ENCODE measurements around the gene AXL.

The AXL gene

DNA sequence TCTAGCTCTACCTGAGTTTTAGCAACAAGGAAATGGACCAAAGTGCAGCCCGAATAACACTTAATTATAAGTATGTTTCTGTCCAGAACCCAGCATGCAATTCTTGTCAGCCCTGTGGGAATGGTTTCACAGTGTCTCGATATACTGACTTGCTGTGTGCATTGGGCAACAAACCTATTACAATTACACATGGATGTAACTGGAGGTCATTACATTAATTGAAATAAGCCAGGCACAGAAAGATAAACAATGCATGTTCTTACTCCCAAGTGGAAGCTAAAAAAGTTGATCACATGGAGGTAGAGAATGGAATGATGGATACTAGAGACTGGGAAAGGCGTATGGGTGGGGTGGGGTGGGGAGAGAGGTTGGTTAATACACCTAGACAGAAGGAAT lies 31.1 kb upstream of the AXL start:
- no peak overlapping the region for H3K27ac ChIP-seq
- TF ChIP-seq, protein P1, sequence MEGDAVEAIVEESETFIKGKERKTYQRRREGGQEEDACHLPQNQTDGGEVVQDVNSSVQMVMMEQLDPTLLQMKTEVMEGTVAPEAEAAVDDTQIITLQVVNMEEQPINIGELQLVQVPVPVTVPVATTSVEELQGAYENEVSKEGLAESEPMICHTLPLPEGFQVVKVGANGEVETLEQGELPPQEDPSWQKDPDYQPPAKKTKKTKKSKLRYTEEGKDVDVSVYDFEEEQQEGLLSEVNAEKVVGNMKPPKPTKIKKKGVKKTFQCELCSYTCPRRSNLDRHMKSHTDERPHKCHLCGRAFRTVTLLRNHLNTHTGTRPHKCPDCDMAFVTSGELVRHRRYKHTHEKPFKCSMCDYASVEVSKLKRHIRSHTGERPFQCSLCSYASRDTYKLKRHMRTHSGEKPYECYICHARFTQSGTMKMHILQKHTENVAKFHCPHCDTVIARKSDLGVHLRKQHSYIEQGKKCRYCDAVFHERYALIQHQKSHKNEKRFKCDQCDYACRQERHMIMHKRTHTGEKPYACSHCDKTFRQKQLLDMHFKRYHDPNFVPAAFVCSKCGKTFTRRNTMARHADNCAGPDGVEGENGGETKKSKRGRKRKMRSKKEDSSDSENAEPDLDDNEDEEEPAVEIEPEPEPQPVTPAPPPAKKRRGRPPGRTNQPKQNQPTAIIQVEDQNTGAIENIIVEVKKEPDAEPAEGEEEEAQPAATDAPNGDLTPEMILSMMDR (conservative IDR thresholded peaks at IDR 0.05) = no peak

DNA sequence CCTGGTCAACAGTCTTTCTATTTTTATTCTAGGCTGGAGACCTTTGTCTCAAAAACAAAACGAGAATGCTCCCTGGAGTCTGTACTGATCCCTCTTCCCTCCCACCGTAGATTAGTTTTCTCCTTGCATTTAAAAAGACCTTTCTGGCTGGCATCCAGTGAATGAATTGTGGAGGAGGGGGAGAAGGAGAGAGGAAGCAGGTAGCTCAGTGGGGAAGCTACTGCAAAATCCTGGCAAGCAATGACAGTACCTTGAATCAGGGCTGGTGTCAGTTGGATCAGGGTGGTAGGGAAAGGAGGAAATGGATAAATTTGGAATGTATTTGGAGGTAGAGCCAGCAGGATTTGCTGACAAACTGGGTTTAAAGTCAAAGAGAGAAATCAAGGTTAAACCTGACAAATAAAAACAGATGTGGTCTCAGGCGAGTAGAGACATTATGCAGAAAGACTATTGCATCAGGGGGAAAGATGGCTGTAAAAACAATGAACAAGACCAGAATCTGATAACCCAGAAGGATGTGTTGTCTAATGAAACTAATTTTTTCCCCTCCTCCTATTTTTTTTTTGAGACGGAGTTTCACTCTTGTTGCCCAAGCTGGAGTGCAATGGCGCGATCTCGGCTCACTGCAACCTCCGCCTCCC lies 29.5 kb upstream of the AXL start:
- TF ChIP-seq, protein P1 (conservative IDR thresholded peaks at IDR 0.05) = no peak
- H3K27ac ChIP-seq = no peak overlapping the region

DNA sequence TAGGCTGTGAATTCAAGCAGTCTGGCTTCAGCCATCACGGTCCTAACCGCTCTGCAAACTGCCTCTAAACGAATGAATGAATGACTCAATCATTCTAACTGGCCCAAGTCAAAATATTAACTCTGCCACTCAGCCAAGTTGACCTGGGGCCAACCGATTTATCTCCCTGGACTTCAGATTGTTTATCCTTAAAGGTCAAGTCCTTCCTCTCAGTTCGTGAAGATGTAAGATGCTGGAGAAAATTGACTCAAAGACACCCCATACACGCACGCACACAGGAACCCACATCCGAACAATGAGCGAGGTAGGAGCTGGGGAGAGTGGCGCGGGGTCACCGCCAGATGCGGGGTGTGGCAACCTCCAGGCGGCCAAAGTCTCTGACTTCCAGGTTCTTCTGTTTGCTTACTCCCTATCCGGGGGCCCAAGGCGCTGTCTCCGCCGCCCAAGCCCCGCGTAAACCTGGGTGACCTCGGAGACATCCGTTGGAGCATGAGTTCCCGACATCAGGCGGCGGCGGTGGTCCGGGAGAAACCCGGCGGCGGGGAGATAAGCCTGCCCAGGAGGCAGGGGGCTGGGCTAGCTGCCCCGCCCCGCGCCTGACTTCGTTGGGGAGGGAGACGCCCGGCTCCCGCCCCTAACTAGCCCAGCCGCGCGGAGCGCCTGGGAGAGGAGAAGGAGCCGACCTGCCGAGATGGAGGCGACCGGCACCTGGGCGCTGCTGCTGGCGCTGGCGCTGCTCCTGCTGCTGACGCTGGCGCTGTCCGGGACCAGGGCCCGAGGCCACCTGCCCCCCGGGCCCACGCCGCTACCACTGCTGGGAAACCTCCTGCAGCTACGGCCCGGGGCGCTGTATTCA lies 26.2 kb upstream of the AXL start, which contains the start of gene CYP2S1:
CYP2S1 (plus strand) TSS at position 646 of the 856 bp plus-strand sequence; CDS start at position 692, 46 bp downstream.
- TF ChIP-seq, protein P1 (conservative IDR thresholded peaks at IDR 0.05) = no peak
- no peak within 1 kb of the TSS for H3K27ac ChIP-seq

DNA sequence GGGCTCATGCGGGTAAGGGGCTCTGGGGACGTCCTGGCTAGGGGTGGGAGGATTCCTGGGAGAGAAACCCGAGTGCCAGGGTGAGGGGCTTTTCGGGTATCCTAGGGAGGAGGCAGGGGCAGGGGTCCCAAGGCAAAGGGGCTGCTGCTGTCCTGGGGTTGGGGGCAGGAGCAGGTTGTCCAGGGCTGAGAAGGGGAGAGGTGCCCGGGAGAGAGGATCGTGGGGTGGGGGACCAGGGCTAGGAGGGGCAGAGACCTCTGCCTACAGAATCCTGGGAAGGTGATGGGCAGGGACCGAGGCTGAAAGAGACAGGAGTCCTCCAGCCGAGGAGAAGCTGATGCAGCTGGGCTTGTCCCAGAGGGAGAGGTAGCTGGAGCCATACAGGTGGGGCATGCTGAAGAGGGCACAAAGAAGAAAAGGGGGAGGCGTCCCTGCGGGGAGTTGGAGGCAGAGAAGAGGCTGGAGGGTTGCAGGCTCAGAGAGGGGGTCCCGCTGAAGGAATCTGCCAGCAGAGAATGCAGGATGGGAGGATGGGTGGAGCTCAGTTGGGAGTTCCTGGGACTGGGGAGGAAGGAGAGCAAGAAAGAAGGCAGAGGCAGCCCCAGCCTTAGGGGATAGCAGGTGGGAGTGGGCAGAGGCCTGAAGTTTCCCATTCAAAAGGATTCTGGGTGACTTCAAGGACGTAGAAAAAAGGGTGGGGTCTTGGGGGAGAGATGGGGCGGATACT lies 25.4 kb upstream of the AXL start:
- H3K27ac ChIP-seq = no peak overlapping the region

DNA sequence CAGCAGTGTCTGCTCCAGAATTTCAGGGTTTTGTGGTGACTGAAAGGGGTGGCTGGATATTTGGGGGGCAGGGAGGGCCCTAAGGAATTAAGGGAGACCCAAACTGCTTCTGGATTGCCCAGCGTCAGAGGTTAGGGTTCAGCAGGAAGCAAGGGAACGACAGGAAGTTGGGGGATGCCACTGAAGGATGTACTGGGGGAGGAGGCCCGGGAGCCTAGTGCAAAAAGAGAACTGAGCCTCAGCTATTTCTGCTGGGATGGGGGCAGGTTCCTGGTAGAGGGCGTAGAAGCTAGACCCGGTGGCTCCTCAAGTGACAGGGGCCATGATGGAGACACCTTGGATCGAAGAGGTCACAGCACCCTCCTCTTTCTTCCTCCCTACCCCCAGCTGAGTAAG lies 24.9 kb upstream of the AXL start:
- no peak overlapping the region for H3K27ac ChIP-seq
- TF ChIP-seq, protein P1 (conservative IDR thresholded peaks at IDR 0.05) = no peak

More for the DNA sequence above, 25.4 kb upstream of the AXL start:
- TF ChIP-seq, protein P1 (conservative IDR thresholded peaks at IDR 0.05) = no peak

DNA sequence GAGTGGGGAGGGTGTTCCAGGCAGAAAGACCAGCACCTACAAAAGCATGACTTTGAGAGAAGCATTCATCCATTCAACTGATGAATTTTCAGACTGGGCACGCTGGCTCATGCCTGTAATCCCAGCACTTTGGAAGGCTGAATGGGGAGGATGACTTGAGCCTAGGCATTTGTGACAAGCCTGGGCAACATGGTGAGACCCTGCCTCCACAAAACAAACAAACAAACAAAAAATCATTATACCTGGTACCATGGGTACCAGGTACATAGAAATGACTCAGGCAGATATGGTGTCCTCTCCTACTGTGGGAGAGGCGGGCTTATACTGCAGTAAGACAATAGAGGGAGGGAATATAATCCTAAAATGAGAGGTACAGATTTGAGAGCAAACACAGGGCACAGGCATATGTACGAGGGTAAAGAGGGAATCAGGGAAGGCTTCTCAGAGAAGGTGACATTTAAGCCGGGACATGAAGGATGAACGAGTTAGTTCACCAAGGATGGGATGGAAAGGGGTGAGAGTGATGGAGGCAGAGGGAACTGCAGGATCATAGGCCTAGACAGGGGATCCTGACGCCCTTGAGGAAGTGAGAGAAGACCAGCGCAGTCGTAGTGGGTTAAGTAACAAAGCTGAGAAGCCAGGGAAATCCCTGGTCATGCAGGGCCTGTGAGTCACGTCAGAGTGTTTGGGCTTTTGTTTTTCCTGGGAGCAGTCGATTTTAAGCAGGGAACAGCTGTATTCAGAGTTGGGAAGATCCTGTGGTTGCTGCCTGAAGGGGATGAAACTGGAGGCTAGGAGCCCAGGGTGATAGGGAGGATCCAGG lies 23.1 kb upstream of the AXL start:
- TF ChIP-seq, protein P1 (conservative IDR thresholded peaks at IDR 0.05) = no peak
- H3K27ac ChIP-seq = no peak overlapping the region
